HCT116 (cell line): ENCODE data around the gene STX10. TPM values are rescaled to one million over a fixed set of nuclear protein-coding genes. Genes with fewer than 3 reads are reported as not detected.
A peak's percentile ranks its signal among the peaks of the same experiment; 100 is the strongest.

Source experiments
- ATAC-seq: fragments of 200-7000 bp; cut with Tn5 transposase; 2 replicates; pipeline ENCODE4 v1.9.1; 2020; ENCODE audit warnings: mild to moderate bottlenecking, moderate library complexity
- BruUV-seq: library from RNA; stranded (reverse); fragments of 400-500 nt; replicated peaks from 2 replicates; lab custom pipeline; 2021; lab: Mats Ljungman, UMichigan
- CTCF ChIA-PET: fragments of 300-600 bp; sonication (Branson Sonifier 250); formaldehyde crosslinking; loops from one replicate; lab custom pipeline; 2021; ENCODE audit warnings: antibody characterized with exemption; lab: Charles Lee
- POLR2A ChIA-PET: fragments of 300-600, 350-600 bp; sonication (Branson Sonifier 250); formaldehyde crosslinking; loops from one replicate; lab custom pipeline; 2021; ENCODE audit warnings: antibody characterized with exemption; lab: Charles Lee
- RAD21 ChIA-PET, 2 experiments: fragments of 300-600 bp; sonication (Branson Sonifier 250); formaldehyde crosslinking; loops; one replicate each; lab custom pipeline; 2023; ENCODE audit warnings: low total read pairs in 2 of 2; ENCODE audit not compliant: uncharacterized antibody in 2 of 2, unreplicated experiment in 2 of 2, low non-redundant PET in 1 of 2; lab: Charles Lee
- DNase-seq: peaks from one replicate; pipeline ENCODE4 v3.0.0-alpha.2; 2010; ENCODE audit warnings: low read depth, low spot score
- H2AFZ ChIP-seq: fragments of 200-600 bp; shearing (Covaris generic), sonication (generic); 2 replicates; pipeline ENCODE4 v1.6.1; 2017; ENCODE audit warnings: low read depth, mixed run types, mixed read lengths, antibody characterized with exemption, low read length; ENCODE audit not compliant: poor library complexity, severe bottlenecking
- H3K27ac ChIP-seq: 2 replicates; pipeline ENCODE4 v1.5.1; 2012; ENCODE audit warnings: low read depth, low read length
- H3K27me3 ChIP-seq: fragments of 200-600 bp; sonication (generic); 2 replicates; pipeline ENCODE4 v1.6.1; 2016; ENCODE audit warnings: mixed run types, low read length, mixed read lengths; ENCODE audit not compliant: insufficient read depth
- H3K36me3 ChIP-seq, 2 experiments: fragments of 200-500 bp in 1 of 2; fragments of 200-600 bp in 1 of 2; sonication (Bioruptor generic) in 1 of 2; sonication (generic) in 1 of 2; 2 replicates each; pipeline versions ENCODE4 v1.5.1 to v1.6.1; 2014 to 2016; ENCODE audit warnings: low read length in 2 of 2, inconsistent platforms in 1 of 2, mixed read lengths in 1 of 2, mixed run types in 1 of 2; ENCODE audit not compliant: insufficient read depth in 2 of 2, control insufficient read depth in 1 of 2
- H3K4me1 ChIP-seq, 2 experiments: fragments of 200-600 bp in 1 of 2; sonication (generic) in 1 of 2; 2 replicates each; pipeline versions ENCODE4 v1.5.1 to v1.6.1; 2012 to 2017; ENCODE audit warnings: low read length in 2 of 2, inconsistent platforms in 1 of 2, mild to moderate bottlenecking in 1 of 2, mixed read lengths in 1 of 2, mixed run types in 1 of 2, moderate library complexity in 1 of 2; ENCODE audit not compliant: insufficient read depth in 2 of 2, control insufficient read depth in 1 of 2
- H3K4me2 ChIP-seq: fragments of 200-600 bp; sonication (generic); 2 replicates; pipeline ENCODE4 v1.6.1; 2017; ENCODE audit warnings: mixed run types, low read length, mixed read lengths
- H3K4me3 ChIP-seq, 2 experiments: fragments of 200-600 bp in 1 of 2; sonication (generic) in 1 of 2; replicated peaks in 1 of 2; 2 replicates each; pipeline ENCODE4 v1.5.1; 2011 to 2016; ENCODE audit warnings: low read length in 2 of 2, control low read depth in 1 of 2, low read depth in 1 of 2, mild to moderate bottlenecking in 1 of 2, mixed read lengths in 1 of 2, mixed run types in 1 of 2
- H3K79me2 ChIP-seq: fragments of 200-600 bp; sonication (generic); 2 replicates; pipeline ENCODE4 v1.6.1; 2017; ENCODE audit warnings: mild to moderate bottlenecking, mixed run types, low read length, moderate library complexity, mixed read lengths; ENCODE audit not compliant: insufficient read depth
- H3K9ac ChIP-seq: fragments of 200-600 bp; sonication (generic); 2 replicates; pipeline ENCODE4 v1.6.1; 2016; ENCODE audit warnings: low read length, mixed read lengths
- H3K9me2 ChIP-seq: fragments of 200-600 bp; sonication (generic), shearing (Covaris generic); 2 replicates; pipeline ENCODE4 v1.6.1; 2017; ENCODE audit warnings: mixed run types, mild to moderate bottlenecking, moderate library complexity; ENCODE audit not compliant: insufficient read depth
- H3K9me3 ChIP-seq, 2 experiments: fragments of 200-500 bp in 1 of 2; fragments of 200-600 bp in 1 of 2; sonication (Bioruptor generic) in 1 of 2; sonication (generic) in 1 of 2; 2 replicates each; pipeline ENCODE4 v1.6.1; 2014 to 2017; ENCODE audit warnings: low read length in 2 of 2, mixed read lengths in 2 of 2, inconsistent platforms in 1 of 2, low read depth in 1 of 2, mild to moderate bottlenecking in 1 of 2, mixed run types in 1 of 2, moderate library complexity in 1 of 2; ENCODE audit not compliant: control insufficient read depth in 1 of 2, insufficient read depth in 1 of 2
- H4K20me1 ChIP-seq: fragments of 200-600 bp; sonication (generic), shearing (Covaris generic); 2 replicates; pipeline ENCODE4 v1.6.1; 2017; ENCODE audit warnings: mixed run types, mild to moderate bottlenecking, moderate library complexity; ENCODE audit not compliant: insufficient read depth
- ATF3 ChIP-seq: IDR thresholded peaks from 2 replicates; pipeline ENCODE4 v1.6.1; 2012
- CTCF ChIP-seq, 3 experiments: fragments of 200-600 bp in 1 of 3; sonication (generic) in 1 of 3; IDR thresholded peaks in 2 of 3; conservative IDR thresholded peaks in 1 of 3; 2 replicates each; pipeline ENCODE4 v1.5.1; 2012 to 2017; ENCODE audit warnings: low read depth in 2 of 3, low read length in 2 of 3, antibody characterized with exemption in 1 of 3, borderline replicate concordance in 1 of 3, control low read depth in 1 of 3, mild to moderate bottlenecking in 1 of 3, mixed read lengths in 1 of 3, mixed run types in 1 of 3, moderate library complexity in 1 of 3; ENCODE audit not compliant: insufficient read depth in 1 of 3
- EGR1 ChIP-seq: IDR thresholded peaks from 2 replicates; pipeline ENCODE4 v1.6.1; 2012; ENCODE audit warnings: low read depth
- ELF1 ChIP-seq: IDR thresholded peaks from 2 replicates; pipeline ENCODE4 v1.6.1; 2012; ENCODE audit warnings: low read depth, borderline replicate concordance
- EZH2phosphoT487 ChIP-seq: fragments of 200-600 bp; IDR thresholded peaks from 2 replicates; pipeline ENCODE4 v1.6.1; 2018; ENCODE audit warnings: antibody characterized with exemption, borderline replicate concordance
- FOSL1 ChIP-seq: IDR thresholded peaks from 2 replicates; pipeline ENCODE4 v1.6.1; 2012; ENCODE audit warnings: low read depth
- MAX ChIP-seq: IDR thresholded peaks from 2 replicates; pipeline ENCODE4 v1.6.1; 2012
- POLR2AphosphoS5 ChIP-seq: IDR thresholded peaks from 2 replicates; pipeline ENCODE4 v1.6.1; 2011; ENCODE audit warnings: mild to moderate bottlenecking, low read depth, low read length, moderate library complexity
- SIN3A ChIP-seq: IDR thresholded peaks from 2 replicates; pipeline ENCODE4 v1.6.1; 2012; ENCODE audit warnings: low read depth
- SRF ChIP-seq: IDR thresholded peaks from 2 replicates; pipeline ENCODE4 v1.6.1; 2012; ENCODE audit warnings: low read depth
- TCF7L2 ChIP-seq: IDR thresholded peaks from 2 replicates; pipeline ENCODE4 v1.7.0; 2011; ENCODE audit warnings: borderline replicate concordance, inconsistent platforms; ENCODE audit not compliant: insufficient read depth, insufficient read length; ENCODE audit errors: extremely low read depth
- ZFX ChIP-seq: fragments of 450-650 bp; IDR thresholded peaks from 2 replicates; pipeline ENCODE4 v1.6.1; 2017
- ZNF274 ChIP-seq: fragments of 200-500 bp; sonication (Bioruptor generic); IDR thresholded peaks from 2 replicates; pipeline ENCODE4 v1.6.1; 2014; ENCODE audit warnings: mild to moderate bottlenecking, low read depth, low read length, inconsistent platforms
- intact Hi-C: fragments of 100-400 bp; cut with micrococcal nuclease; formaldehyde crosslinking; loops from 2 replicates; pipeline ENCODE4 v1.10.0; 2022
- total RNA-seq: library from RNA; stranded (reverse); gene quantifications from one replicate; pipeline ENCODE4 v1.2.1, GENCODE V29; 2021; ENCODE audit not compliant: unreplicated experiment

STX10 gene
- total RNA-seq, 1 experiment from 2014 or later = 149 TPM

- Histone ChIP-seq H3K4me3 (no peak overlapping the region), H4K20me1 (no peaks in the 10 kb centered on the region), H3K27ac (peak overlapping the region; percentile 31; the same call in 1 of the 2 replicates), H3K4me2 (peak overlapping the region; percentile 79)
- BruUV-seq = no TSS peak
- RAD21 ChIA-PET = no interaction called here
- no peak for TF ChIP-seq ZNF274
- TF ChIP-seq ZFX = no peak
- TF ChIP-seq POLR2AphosphoS5 = peak; percentile 55; the same call in 1 of the 2 replicates
- TF ChIP-seq, all 23 proteins: peak for 1
- Histone ChIP-seq H2AFZ (no peak overlapping the region), H3K9me2 (no peaks in the 10 kb centered on the region), H3K27me3 (no peaks in the 10 kb centered on the region), H3K79me2 (peaks cover 8% of the 10 kb centered on the region; the same call in 1 of the 2 replicates), H3K9ac (peak overlapping the region; percentile 48), H3K4me1 (peaks cover 67 to 88% of the 10 kb centered on the region in 2 experiments), H3K9me3 (no peaks in the 10 kb centered on the region), H3K36me3 (no peaks in the 10 kb centered on the region)
- intact Hi-C loops = no loop called here
- POLR2A ChIA-PET = interaction anchor here (0.9 kb wide), 1 partner anchor 9 kb away, joined by 3 read pairs; no protein-coding TSS in a partner anchor
- CTCF ChIA-PET = interaction anchor here (0.6 kb wide), 1 partner anchor 13 kb away, joined by 3 read pairs; no protein-coding TSS in a partner anchor
- ATAC-seq (no peak), DNase-seq (no peak)
These were observed 10.4 kb upstream of the STX10 start for GRCh38 chr19:13160557-13160956.

GRCh38 chr19:13159713-13160112, 9.5 kb upstream of the STX10 start:
- H3K27me3 ChIP-seq = no peaks in the 10 kb centered on the region
- ChIA-PET CTCF (no interaction called here), RAD21 (no interaction called here), POLR2A (interaction anchor here (1.2 kb wide), 1 partner anchor 10 kb away, joined by 4 read pairs; no protein-coding TSS in a partner anchor)
- peaks cover 12% of the 10 kb centered on the region for H3K79me2 ChIP-seq
- H3K4me1 ChIP-seq = peaks cover 66 to 88% of the 10 kb centered on the region in 2 experiments
- DNase-seq = no peak
- H3K9me2 ChIP-seq = no peaks in the 10 kb centered on the region
- no peak overlapping the region for H3K4me3 ChIP-seq
- ATAC-seq = no peak
- H3K9me3 ChIP-seq = no peaks in the 10 kb centered on the region
- intact Hi-C loops = no loop called here
- H3K27ac ChIP-seq = no peak overlapping the region
- no TSS peak for BruUV-seq
- TF ChIP-seq EGR1 (no peak), TCF7L2 (no peak), SRF (no peak), CTCF (IDR thresholded peaks at IDR 0.05 in 2 of 3, conservative IDR thresholded peaks at IDR 0.05 in 1 of 3; ENCODE audit: borderline replicate concordance in 1 of 3, insufficient read depth in 1 of 3, low read depth in 2 of 3, low read length in 2 of 3) (no peak), ZNF274 (no peak), FOSL1 (no peak), ATF3 (no peak), ELF1 (no peak), MAX (no peak), POLR2AphosphoS5 (no peak), EZH2phosphoT487 (no peak), ZFX (no peak), SIN3A (no peak)
- no peak overlapping the region for H3K9ac ChIP-seq
- no peak overlapping the region for H3K4me2 ChIP-seq
- H3K36me3 ChIP-seq = no peaks in the 10 kb centered on the region
- no peaks in the 10 kb centered on the region for H4K20me1 ChIP-seq
- H2AFZ ChIP-seq = no peak overlapping the region
